Measurements from ENCODE around the gene LIN52. TPM values are rescaled to one million over a fixed set of nuclear protein-coding genes. Genes with fewer than 3 reads are reported as not detected.

Gene LIN52
- total RNA-seq, 1 experiment from 2014 or later, result 16.9 TPM

DNA sequence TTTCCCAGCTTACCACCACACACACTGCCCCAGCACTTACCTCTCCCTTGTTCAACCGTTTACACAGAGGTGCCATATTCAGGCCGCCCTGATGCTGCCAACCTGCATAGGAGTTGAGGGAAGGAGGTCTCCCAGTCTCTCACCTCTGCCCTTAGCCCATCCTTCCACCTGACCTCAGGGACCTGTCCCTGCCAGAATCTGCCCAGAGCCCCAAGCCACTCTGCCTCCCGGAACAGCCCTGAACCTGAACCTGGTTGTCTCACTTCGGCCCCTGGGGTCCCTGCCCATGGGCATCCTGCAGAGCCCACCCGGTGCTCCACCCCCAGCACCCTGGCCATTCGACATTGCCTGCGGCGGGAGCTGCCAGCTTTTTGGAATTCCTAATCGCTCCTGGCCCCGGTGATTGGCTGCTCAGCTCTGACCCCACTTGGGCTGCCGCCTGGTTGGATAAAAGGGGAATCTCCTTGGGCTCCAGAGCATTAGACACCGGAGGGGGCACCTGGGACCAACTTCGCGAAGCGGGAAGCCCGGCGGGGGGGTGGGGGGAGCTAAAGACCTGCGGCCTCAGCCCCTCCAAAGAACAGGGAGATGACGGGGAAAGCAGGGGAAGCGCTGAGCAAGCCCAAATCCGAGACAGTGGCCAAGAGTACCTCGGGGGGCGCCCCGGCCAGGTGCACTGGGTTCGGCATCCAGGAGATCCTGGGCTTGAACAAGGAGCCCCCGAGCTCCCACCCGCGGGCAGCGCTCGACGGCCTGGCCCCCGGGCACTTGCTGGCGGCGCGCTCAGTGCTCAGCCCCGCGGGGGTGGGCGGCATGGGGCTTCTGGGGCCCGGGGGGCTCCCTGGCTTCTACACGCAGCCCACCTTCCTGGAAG lies 154.5 kb downstream of the LIN52 start, which contains the start of gene VSX2:
VSX2 (plus strand) TSS at position 476 of the 874 bp plus-strand sequence; CDS start at position 589, 113 bp downstream.
- H3K4me3 ChIP-seq (ENCODE audit: low read depth, low read length, poor library complexity, severe bottlenecking), result no peak within 1 kb of the TSS
- H3K9me3 ChIP-seq (ENCODE audit: low read depth, low read length, poor library complexity, severe bottlenecking), result no peaks in the 10 kb centered on the region
- ChIA-PET CTCF (interaction anchor here (0.5 kb wide), 1 partner anchor 67 kb away, joined by 4 read pairs; no protein-coding TSS in a partner anchor), POLR2A (ENCODE audit: low non-redundant PET) (no interaction called here)
- no peaks in the 10 kb centered on the region for H3K4me1 ChIP-seq (ENCODE audit: insufficient read depth, low read length, poor library complexity, severe bottlenecking)
- H3K27ac ChIP-seq (ENCODE audit: low read depth, low read length, poor library complexity, severe bottlenecking), result no peak within 1 kb of the TSS
- BruUV-seq (replicated peaks), result no TSS peak
- intact Hi-C loops (cut with micrococcal nuclease; ENCODE audit: unreplicated experiment), result no loop called here
- no peak for DNase-seq (ENCODE audit: low spot score)
- H3K27me3 ChIP-seq (replicated peaks; ENCODE audit: insufficient read depth, low read depth, low read length, poor library complexity), result peaks cover 91% of the 10 kb centered on the region
- TF ChIP-seq, protein P1, sequence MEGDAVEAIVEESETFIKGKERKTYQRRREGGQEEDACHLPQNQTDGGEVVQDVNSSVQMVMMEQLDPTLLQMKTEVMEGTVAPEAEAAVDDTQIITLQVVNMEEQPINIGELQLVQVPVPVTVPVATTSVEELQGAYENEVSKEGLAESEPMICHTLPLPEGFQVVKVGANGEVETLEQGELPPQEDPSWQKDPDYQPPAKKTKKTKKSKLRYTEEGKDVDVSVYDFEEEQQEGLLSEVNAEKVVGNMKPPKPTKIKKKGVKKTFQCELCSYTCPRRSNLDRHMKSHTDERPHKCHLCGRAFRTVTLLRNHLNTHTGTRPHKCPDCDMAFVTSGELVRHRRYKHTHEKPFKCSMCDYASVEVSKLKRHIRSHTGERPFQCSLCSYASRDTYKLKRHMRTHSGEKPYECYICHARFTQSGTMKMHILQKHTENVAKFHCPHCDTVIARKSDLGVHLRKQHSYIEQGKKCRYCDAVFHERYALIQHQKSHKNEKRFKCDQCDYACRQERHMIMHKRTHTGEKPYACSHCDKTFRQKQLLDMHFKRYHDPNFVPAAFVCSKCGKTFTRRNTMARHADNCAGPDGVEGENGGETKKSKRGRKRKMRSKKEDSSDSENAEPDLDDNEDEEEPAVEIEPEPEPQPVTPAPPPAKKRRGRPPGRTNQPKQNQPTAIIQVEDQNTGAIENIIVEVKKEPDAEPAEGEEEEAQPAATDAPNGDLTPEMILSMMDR (conservative IDR thresholded peaks at IDR 0.05; ENCODE audit: low read depth, low read length), result no peak
- TF ChIP-seq EZH2 (IDR thresholded peaks at IDR 0.05; ENCODE audit: borderline replicate concordance, low read depth, low read length, poor library complexity, severe bottlenecking), result peak; percentile 20
- no peaks in the 10 kb centered on the region for H3K36me3 ChIP-seq (ENCODE audit: insufficient read depth, low read length, poor library complexity, severe bottlenecking)

DNA sequence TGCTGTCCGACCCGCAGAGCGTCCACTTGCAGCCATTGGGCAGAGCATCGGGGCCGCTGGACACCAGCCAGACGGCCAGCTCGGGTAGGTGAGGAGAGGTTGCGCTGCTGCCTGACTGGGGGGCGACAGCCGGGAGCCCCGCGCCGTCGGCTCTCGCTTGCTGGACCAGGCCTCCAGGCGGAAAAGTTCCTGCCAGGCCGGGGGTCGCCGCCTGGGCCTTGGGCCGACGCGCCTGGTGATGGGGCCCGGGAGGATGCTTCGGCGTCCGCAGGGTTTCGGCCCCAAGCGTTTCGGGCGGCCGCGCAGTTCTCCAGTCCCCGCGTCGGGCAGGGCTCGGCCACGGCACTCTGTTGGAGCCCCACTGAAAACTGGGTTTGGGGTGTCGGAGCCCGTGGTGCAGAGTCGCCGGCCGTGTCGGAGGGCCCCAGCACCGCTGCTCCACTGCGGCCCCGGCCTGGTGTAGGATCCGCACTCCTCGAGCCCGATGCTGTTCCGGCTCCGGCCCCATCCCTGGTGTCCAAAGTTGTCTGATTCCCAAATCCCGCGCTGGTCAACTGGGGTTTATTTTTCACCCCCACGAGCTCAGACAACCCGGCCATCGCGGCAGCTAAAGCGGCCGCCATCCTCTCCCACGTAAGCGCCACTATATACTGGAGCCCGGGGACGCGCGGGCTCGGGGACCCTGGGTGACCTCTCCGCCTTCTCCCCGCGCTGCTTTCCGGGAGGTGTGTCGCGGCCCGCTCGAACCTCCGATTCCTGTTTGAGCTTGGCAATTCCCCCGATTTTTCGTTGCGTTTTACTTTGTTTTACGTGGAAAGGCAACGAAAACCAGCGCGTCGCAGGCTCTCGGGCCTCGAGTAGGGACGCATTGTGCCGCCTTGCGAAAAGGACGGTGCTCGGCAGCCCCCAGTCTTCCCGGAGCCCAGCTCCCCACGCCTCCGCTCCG lies 155.4 kb downstream of the LIN52 start:
- ChIA-PET CTCF (no interaction called here), POLR2A (ENCODE audit: low non-redundant PET) (interaction anchor here (0.6 kb wide), 1 partner anchor 1408 kb away, joined by 3 read pairs; no protein-coding TSS in a partner anchor)
- peak; percentile 74 for TF ChIP-seq EZH2 (IDR thresholded peaks at IDR 0.05; ENCODE audit: borderline replicate concordance, low read depth, low read length, poor library complexity, severe bottlenecking)
- TF ChIP-seq, protein P1 (conservative IDR thresholded peaks at IDR 0.05; ENCODE audit: low read depth, low read length), result no peak
- DNase-seq (ENCODE audit: low spot score), result peak; percentile 29
- H3K27me3 ChIP-seq (replicated peaks; ENCODE audit: insufficient read depth, low read depth, low read length, poor library complexity), result peaks cover 87% of the 10 kb centered on the region
- H3K4me3 ChIP-seq (ENCODE audit: low read depth, low read length, poor library complexity, severe bottlenecking), result no peak overlapping the region
- no peaks in the 10 kb centered on the region for H3K4me1 ChIP-seq (ENCODE audit: insufficient read depth, low read length, poor library complexity, severe bottlenecking)
- no TSS peak for BruUV-seq (replicated peaks)
- H3K9me3 ChIP-seq (ENCODE audit: low read depth, low read length, poor library complexity, severe bottlenecking), result no peaks in the 10 kb centered on the region
- no peaks in the 10 kb centered on the region for H3K36me3 ChIP-seq (ENCODE audit: insufficient read depth, low read length, poor library complexity, severe bottlenecking)
- H3K27ac ChIP-seq (ENCODE audit: low read depth, low read length, poor library complexity, severe bottlenecking), result no peak overlapping the region
- intact Hi-C loops (cut with micrococcal nuclease; ENCODE audit: unreplicated experiment), result no loop called here

Measured in A673 (cell line).